C4-2B (cell line): ENCODE results near the gene REEP3.

Experiments used
- ZFX ChIP-seq: fragments of 450-650 bp; IDR thresholded peaks from 2 replicates; pipeline ENCODE4 v1.6.1; 2017
- TF ChIP-seq, protein P1 (sequence below): fragments of 450-650 bp; conservative IDR thresholded peaks from 2 replicates; pipeline ENCODE4 v1.5.1; 2017; ENCODE audit warnings: mild to moderate bottlenecking

DNA sequence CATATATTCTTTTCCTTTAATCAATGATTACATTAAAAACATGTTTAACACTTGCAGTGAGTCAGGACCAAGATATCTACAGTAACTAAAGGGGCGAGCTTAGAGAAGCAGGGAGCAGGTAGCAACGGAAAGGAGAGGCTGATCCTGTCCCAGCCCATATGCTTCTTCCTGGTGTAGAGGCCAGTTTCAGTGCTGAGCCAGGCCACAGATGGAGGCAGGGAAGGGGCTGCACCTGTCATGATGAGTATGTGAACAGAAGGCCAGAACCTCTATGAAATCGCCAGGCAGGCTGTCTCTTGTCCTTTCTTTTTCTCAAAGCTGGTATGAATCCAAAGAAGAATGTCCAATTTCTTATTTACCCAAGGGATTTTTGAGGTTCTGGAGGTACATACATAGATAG lies 16.3 kb downstream of the REEP3 start:
- TF ChIP-seq, protein P1, sequence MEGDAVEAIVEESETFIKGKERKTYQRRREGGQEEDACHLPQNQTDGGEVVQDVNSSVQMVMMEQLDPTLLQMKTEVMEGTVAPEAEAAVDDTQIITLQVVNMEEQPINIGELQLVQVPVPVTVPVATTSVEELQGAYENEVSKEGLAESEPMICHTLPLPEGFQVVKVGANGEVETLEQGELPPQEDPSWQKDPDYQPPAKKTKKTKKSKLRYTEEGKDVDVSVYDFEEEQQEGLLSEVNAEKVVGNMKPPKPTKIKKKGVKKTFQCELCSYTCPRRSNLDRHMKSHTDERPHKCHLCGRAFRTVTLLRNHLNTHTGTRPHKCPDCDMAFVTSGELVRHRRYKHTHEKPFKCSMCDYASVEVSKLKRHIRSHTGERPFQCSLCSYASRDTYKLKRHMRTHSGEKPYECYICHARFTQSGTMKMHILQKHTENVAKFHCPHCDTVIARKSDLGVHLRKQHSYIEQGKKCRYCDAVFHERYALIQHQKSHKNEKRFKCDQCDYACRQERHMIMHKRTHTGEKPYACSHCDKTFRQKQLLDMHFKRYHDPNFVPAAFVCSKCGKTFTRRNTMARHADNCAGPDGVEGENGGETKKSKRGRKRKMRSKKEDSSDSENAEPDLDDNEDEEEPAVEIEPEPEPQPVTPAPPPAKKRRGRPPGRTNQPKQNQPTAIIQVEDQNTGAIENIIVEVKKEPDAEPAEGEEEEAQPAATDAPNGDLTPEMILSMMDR, result no peak
- no peak for TF ChIP-seq ZFX
